ENCODE measurements around the gene SMU1.

DNA sequence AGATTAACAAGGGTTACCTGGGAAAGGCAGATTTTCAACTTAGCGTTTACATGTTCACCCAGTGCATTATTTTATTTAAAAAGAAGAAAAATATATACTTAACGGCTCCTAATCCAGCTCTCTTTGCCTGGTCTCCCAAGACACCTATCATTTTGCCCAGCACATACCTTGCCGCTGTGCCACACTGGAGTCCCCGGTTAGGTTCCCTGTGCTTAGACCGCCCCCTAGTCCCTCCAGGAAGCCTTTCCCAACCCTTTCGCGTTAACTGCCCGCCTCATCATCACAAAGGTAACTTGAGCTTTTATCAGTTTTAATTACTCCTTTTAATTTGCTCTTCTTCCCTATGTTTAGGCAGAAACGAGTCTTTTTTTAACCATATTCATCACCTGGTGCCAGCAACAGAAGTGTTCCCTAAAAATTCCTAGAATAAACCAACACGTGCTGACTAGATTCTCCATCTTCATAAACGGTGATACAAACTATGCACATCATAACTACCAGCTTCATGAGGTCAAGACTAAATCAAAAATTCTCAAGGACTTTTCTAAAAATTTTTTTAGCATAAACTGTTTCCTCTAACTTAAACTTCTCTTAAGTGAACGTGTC, 31.7 kb downstream of the SMU1 start:
- TF ChIP-seq EZH2 (IDR thresholded peaks at IDR 0.05) (no peak), CTCF (IDR thresholded peaks at IDR 0.05 in 2 of 3, conservative IDR thresholded peaks at IDR 0.05 in 1 of 3; ENCODE audit: borderline replicate concordance in 1 of 3, insufficient read depth in 1 of 3, low read depth in 2 of 3, low read length in 2 of 3) (no peak), SIN3A (IDR thresholded peaks at IDR 0.05; ENCODE audit: low read depth) (no peak), FOSL1 (IDR thresholded peaks at IDR 0.05; ENCODE audit: low read depth) (no peak), RAD21 (IDR thresholded peaks at IDR 0.05; ENCODE audit: low read depth) (no peak), EGR1 (IDR thresholded peaks at IDR 0.05; ENCODE audit: low read depth) (no peak), SP1 (IDR thresholded peaks at IDR 0.05; ENCODE audit: low read depth) (no peak), POLR2A (IDR thresholded peaks at IDR 0.05; ENCODE audit: borderline replicate concordance, extremely low read depth, insufficient read depth, insufficient read length) (no peak), CEBPB (IDR thresholded peaks at IDR 0.05; ENCODE audit: low read depth) (no peak), YY1 (IDR thresholded peaks at IDR 0.05; ENCODE audit: extremely low read depth, insufficient replicate concordance, low read depth, low read length) (no peak), EZH2phosphoT487 (IDR thresholded peaks at IDR 0.05; ENCODE audit: borderline replicate concordance) (no peak)
- TF ChIP-seq, protein P1, sequence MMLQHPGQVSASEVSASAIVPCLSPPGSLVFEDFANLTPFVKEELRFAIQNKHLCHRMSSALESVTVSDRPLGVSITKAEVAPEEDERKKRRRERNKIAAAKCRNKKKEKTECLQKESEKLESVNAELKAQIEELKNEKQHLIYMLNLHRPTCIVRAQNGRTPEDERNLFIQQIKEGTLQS (IDR thresholded peaks at IDR 0.05): no peak

All from HCT116 (cell line).